DOHH2 (cell line): ENCODE results near the gene STX8.

Source experiments
- H3F3A ChIP-seq: fragments of 200-600 bp; sonication (generic), shearing (Covaris generic); 2 replicates; pipeline ENCODE4 v1.6.0; 2016; ENCODE audit warnings: antibody characterized with exemption, mild to moderate bottlenecking; ENCODE audit not compliant: control insufficient read depth, insufficient read depth
- H3K27ac ChIP-seq: fragments of 200-600 bp; sonication (generic); 2 replicates; pipeline ENCODE4 v1.5.1; 2014; ENCODE audit warnings: low read depth, mild to moderate bottlenecking, low read length, moderate library complexity
- H3K27me3 ChIP-seq: fragments of 200-600 bp; sonication (generic); 2 replicates; pipeline ENCODE4 v1.6.1; 2014; ENCODE audit warnings: mild to moderate bottlenecking, low read length, mixed read lengths; ENCODE audit not compliant: control insufficient read depth
- H3K36me3 ChIP-seq: fragments of 200-600 bp; sonication (generic); 2 replicates; pipeline ENCODE4 v1.6.1; 2014; ENCODE audit warnings: mild to moderate bottlenecking, low read length, moderate library complexity, mixed read lengths; ENCODE audit not compliant: control insufficient read depth
- H3K4me1 ChIP-seq: fragments of 200-600 bp; sonication (generic); 2 replicates; pipeline ENCODE4 v1.6.1; 2014; ENCODE audit warnings: mild to moderate bottlenecking, low read length, mixed read lengths; ENCODE audit not compliant: control insufficient read depth
- H3K4me2 ChIP-seq: fragments of 200-600 bp; sonication (generic); 2 replicates; pipeline ENCODE4 v1.6.0; 2014; ENCODE audit warnings: mild to moderate bottlenecking, low read length, moderate library complexity
- H3K4me3 ChIP-seq: fragments of 200-600 bp; sonication (generic); 2 replicates; pipeline ENCODE4 v1.5.1; 2014; ENCODE audit warnings: mild to moderate bottlenecking, low read length, mixed read lengths
- H3K79me2 ChIP-seq: fragments of 200-600 bp; sonication (generic); 2 replicates; pipeline ENCODE4 v1.6.1; 2014; ENCODE audit warnings: mild to moderate bottlenecking, low read length, mixed read lengths; ENCODE audit not compliant: control insufficient read depth
- H3K9me2 ChIP-seq: fragments of 200-600 bp; sonication (generic); replicated peaks from 2 replicates; pipeline ENCODE4 v1.6.1; 2014; ENCODE audit warnings: mild to moderate bottlenecking, low read length, mixed read lengths; ENCODE audit not compliant: control insufficient read depth
- H3K9me3 ChIP-seq: fragments of 200-600 bp; sonication (generic); 2 replicates; pipeline ENCODE4 v1.6.1; 2014; ENCODE audit warnings: antibody characterized with exemption, low read length, mixed read lengths; ENCODE audit not compliant: control insufficient read depth, insufficient read depth
- H4K20me1 ChIP-seq: fragments of 200-600 bp; sonication (generic); 2 replicates; pipeline ENCODE4 v1.6.0; 2014; ENCODE audit warnings: low read depth, mild to moderate bottlenecking, antibody characterized with exemption, low read length, moderate library complexity; ENCODE audit not compliant: control insufficient read depth, insufficient read depth
- EZH2phosphoT487 ChIP-seq: fragments of 200-600 bp; sonication (generic); IDR thresholded peaks from 2 replicates; pipeline ENCODE4 v1.6.1; 2017; ENCODE audit warnings: borderline replicate concordance, mild to moderate bottlenecking, antibody characterized with exemption, low read length, moderate library complexity, mixed read lengths
- TF ChIP-seq, protein P1 (sequence below): fragments of 200-600 bp; sonication (generic); IDR thresholded peaks from one replicate; pipeline ENCODE4 v1.5.1; 2014; ENCODE audit warnings: antibody characterized with exemption, mild to moderate bottlenecking, low read depth, low read length; ENCODE audit not compliant: poor library complexity, severe bottlenecking

Gene STX8

DNA sequence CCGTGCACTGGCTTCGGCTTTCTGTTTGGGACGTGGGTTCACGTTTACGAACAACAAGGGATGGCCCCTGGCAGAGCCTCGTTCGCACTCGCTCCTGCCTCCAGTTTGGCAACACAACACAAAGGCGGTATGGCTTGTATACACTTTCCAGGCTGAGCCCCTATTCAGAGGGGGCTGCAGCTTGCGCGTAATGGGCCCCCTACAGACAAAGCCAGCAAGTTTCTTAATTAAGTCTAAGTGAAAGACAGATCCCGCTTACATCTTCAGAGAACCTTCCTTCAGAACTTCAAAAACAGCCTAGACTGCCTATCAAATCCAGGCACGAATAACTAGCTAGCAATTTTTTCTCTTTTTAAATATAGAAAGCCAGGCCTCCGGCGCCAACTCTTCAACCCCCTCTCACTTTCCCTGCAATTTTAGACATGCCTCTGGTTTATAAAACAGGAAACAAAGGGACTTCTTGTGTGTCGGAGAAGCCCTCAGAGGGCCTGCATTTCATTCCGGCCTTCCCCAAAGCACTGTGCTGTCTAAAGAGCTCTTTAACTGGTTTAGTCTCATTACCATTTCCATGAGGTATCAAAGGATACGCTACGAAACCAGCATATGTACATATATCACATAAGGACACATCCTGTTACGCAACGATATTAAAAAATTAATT lies 244.9 kb downstream of the STX8 start:
- no peaks in the 10 kb centered on the region for H3K9me2 ChIP-seq
- H3K9me3 ChIP-seq = peaks cover 7% of the 10 kb centered on the region; the same call in 1 of the 2 replicates
- H3K4me1 ChIP-seq = no peaks in the 10 kb centered on the region
- no peak overlapping the region for H3K4me3 ChIP-seq
- H3K27ac ChIP-seq = no peak overlapping the region
- H3F3A ChIP-seq = no peaks in the 10 kb centered on the region
- TF ChIP-seq, protein P1, sequence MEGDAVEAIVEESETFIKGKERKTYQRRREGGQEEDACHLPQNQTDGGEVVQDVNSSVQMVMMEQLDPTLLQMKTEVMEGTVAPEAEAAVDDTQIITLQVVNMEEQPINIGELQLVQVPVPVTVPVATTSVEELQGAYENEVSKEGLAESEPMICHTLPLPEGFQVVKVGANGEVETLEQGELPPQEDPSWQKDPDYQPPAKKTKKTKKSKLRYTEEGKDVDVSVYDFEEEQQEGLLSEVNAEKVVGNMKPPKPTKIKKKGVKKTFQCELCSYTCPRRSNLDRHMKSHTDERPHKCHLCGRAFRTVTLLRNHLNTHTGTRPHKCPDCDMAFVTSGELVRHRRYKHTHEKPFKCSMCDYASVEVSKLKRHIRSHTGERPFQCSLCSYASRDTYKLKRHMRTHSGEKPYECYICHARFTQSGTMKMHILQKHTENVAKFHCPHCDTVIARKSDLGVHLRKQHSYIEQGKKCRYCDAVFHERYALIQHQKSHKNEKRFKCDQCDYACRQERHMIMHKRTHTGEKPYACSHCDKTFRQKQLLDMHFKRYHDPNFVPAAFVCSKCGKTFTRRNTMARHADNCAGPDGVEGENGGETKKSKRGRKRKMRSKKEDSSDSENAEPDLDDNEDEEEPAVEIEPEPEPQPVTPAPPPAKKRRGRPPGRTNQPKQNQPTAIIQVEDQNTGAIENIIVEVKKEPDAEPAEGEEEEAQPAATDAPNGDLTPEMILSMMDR = no peak
- TF ChIP-seq EZH2phosphoT487 = no peak
- no peaks in the 10 kb centered on the region for H3K36me3 ChIP-seq
- H3K79me2 ChIP-seq = no peaks in the 10 kb centered on the region
- no peak overlapping the region for H3K4me2 ChIP-seq
- no peaks in the 10 kb centered on the region for H4K20me1 ChIP-seq
- no peaks in the 10 kb centered on the region for H3K27me3 ChIP-seq

DNA sequence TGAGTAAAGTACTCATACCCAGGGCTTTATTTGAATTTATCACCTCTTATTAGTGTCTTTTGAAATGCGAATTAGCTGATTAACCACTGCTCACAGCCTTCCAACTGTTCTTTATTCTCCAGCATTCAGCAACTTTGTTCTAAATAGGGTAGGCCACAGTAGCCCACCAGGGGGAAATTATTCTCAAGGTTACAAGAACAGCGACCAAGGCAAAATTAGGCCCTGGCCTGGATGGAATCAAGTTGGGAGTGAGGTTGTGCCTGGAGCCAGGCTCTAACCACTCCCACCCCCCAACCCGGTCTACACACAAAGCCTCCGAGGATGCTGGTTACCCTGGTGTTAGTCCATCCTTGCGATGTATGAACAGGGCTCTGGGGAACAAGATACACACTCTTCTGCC lies 245.5 kb downstream of the STX8 start:
- Histone ChIP-seq H3K4me1 (no peaks in the 10 kb centered on the region), H3K4me2 (no peak overlapping the region), H3K79me2 (no peaks in the 10 kb centered on the region), H3K36me3 (no peaks in the 10 kb centered on the region), H3K4me3 (no peak overlapping the region), H3K27ac (no peak overlapping the region), H3F3A (no peaks in the 10 kb centered on the region), H4K20me1 (no peaks in the 10 kb centered on the region), H3K27me3 (no peaks in the 10 kb centered on the region), H3K9me2 (no peaks in the 10 kb centered on the region), H3K9me3 (peaks cover 5% of the 10 kb centered on the region; the same call in 1 of the 2 replicates)
- no peak for TF ChIP-seq EZH2phosphoT487
- TF ChIP-seq, protein P1 = no peak

- H3K27me3 ChIP-seq = no peaks in the 10 kb centered on the region
- no peak for TF ChIP-seq EZH2phosphoT487
- TF ChIP-seq, protein P1 = no peak
These were observed 246.2 kb downstream of the STX8 start for GRCh38 chr17:9329251-9329921.

More at GRCh38 chr17:9329251-9329921, 246.2 kb downstream of the STX8 start:
- Histone ChIP-seq H3F3A (no peaks in the 10 kb centered on the region), H3K79me2 (no peaks in the 10 kb centered on the region), H3K36me3 (no peaks in the 10 kb centered on the region), H3K9me2 (no peaks in the 10 kb centered on the region), H3K27ac (no peak overlapping the region), H3K4me1 (no peaks in the 10 kb centered on the region), H3K4me3 (no peak overlapping the region), H3K4me2 (no peak overlapping the region), H3K9me3 (no peaks in the 10 kb centered on the region), H4K20me1 (no peaks in the 10 kb centered on the region)
